Motor neuron (in vitro differentiated cells): Measurements from ENCODE around the gene ACAD8. TPM values are rescaled to one million over a fixed set of nuclear protein-coding genes. Genes with fewer than 3 reads are reported as not detected.
"Not testable (repeated sequence)": the region's sequence is repeated elsewhere in the genome, so short reads cannot be mapped to it uniquely, and the experiment has no call there.

Experiments
- ATAC-seq, 8 experiments: fragments of 200-7000 bp; cut with Tn5 transposase; replicated peaks in 6 of 8; 2 replicates each; pipeline ENCODE4 v1.8.0; 2021; ENCODE audit warnings: mild to moderate bottlenecking in 8 of 8, moderate library complexity in 8 of 8
- H3K27ac ChIP-seq, 2 donors: fragments of 250-450 bp; sonication (Bioruptor Pico); 2 replicates each; pipeline ENCODE4 v1.9.0; 2021; ENCODE audit warnings: antibody characterized with exemption in 2 of 2, mild to moderate bottlenecking in 2 of 2, moderate library complexity in 1 of 2
- H3K4me1 ChIP-seq, 2 donors: fragments of 250-450 bp; sonication (Bioruptor Pico); replicated peaks in 1 of 2; 2 replicates each; pipeline ENCODE4 v1.6.1; 2021; ENCODE audit warnings: antibody characterized with exemption in 2 of 2, mild to moderate bottlenecking in 2 of 2, moderate library complexity in 1 of 2
- H3K4me3 ChIP-seq, 5 donors: fragments of 250-450 bp; sonication (Bioruptor Pico); 2 replicates each; pipeline ENCODE4 v1.9.0; 2021; ENCODE audit warnings: antibody characterized with exemption in 5 of 5, mild to moderate bottlenecking in 5 of 5, moderate library complexity in 4 of 5
- WGBS, 10 experiments: fragments of 450-650 bp; shearing (Covaris generic); methylation state at CpG; one replicate each; pipeline ENCODE4 v1.0.0; 2022; 5-methylcytosine and 5-hydroxymethylcytosine counted together
- in situ Hi-C, 9 experiments: fragments of 400-800 bp; cut with MboI; loops; one replicate each; pipeline ENCODE4 v1.15.0; 2021; ENCODE audit warnings: low sequenced_read_pairs in 9 of 9, low pct_unique_long_range_greater_than_20kb in 2 of 9; ENCODE audit not compliant: unreplicated experiment in 9 of 9
- total RNA-seq, 8 experiments: library from RNA; unstranded; fragments of 300-600 nt; gene quantifications; 2 replicates each; pipeline versions ENCODE4 v1.2.3 to v1.2.4, GENCODE V29; 2022

Gene ACAD8
- total RNA-seq, 8 experiments from 2014 or later = 21.4 to 45.0 (median 28.2) TPM

GRCh38 chr11:134245434-134245833 is 7.9 kb upstream of the ACAD8 start:
- in situ Hi-C loops = loop anchor here in 1 of 9 experiments (25.0 kb wide), 1 partner anchor 308 kb away; no protein-coding TSS in a partner anchor
- no peak for ATAC-seq
- 87 to 100% (median 96%) methylated on average over 3 to 4 of the region's 14 CpGs; no CpG with 5 or more reads in 7 of the 10 experiments for WGBS, 10 experiments
- no peak overlapping the region for H3K27ac ChIP-seq
- H3K4me1 ChIP-seq = no peaks in the 10 kb centered on the region
- H3K4me3 ChIP-seq = no peak overlapping the region

GRCh38 chr11:134246100-134246499 is 7.3 kb upstream of the ACAD8 start:
- Histone ChIP-seq H3K4me3 (no peak overlapping the region), H3K4me1 (no peaks in the 10 kb centered on the region), H3K27ac (no peak overlapping the region)
- WGBS, 10 experiments = 60 to 100% (median 80%) methylated on average over 1 to 7 of the region's 11 CpGs; no CpG with 5 or more reads in 5 of the 10 experiments
- no peak for ATAC-seq
- in situ Hi-C loops = loop anchor here in 1 of 9 experiments (25.0 kb wide), 1 partner anchor 309 kb away; no protein-coding TSS in a partner anchor

DNA sequence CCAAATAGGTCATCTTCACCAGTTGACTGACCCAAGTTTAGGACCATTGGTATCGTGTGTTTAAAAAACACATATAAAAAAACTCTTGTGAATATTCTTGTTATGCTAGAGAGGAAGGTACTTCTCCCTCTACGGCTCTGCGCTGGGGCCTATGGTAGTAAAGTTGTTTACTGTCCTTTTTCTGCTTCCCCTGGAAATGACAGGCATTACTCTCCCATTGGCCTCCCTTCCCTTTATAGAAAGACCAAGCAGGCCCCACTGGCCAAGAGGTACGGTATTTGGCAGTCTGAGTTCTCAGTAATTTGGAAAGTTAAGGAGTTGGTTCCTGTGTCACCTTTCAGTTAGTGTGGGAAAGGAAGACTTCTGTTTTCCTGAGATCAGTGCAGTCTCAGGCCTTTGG is 6.7 kb upstream of the ACAD8 start:
- H3K4me3 ChIP-seq = no peak overlapping the region
- peaks cover under 1 to 3% of the 10 kb centered on the region in 2 donors for H3K4me1 ChIP-seq
- ATAC-seq = no peak
- in situ Hi-C loops = loop anchor here in 1 of 9 experiments (25.0 kb wide), 1 partner anchor 309 kb away; no protein-coding TSS in a partner anchor
- no peak overlapping the region for H3K27ac ChIP-seq
- 60 to 100% (median 95%) methylated on average over 1 to 4 of the region's 4 CpGs; no CpG with 5 or more reads in 2 of the 10 experiments for WGBS, 10 experiments

DNA sequence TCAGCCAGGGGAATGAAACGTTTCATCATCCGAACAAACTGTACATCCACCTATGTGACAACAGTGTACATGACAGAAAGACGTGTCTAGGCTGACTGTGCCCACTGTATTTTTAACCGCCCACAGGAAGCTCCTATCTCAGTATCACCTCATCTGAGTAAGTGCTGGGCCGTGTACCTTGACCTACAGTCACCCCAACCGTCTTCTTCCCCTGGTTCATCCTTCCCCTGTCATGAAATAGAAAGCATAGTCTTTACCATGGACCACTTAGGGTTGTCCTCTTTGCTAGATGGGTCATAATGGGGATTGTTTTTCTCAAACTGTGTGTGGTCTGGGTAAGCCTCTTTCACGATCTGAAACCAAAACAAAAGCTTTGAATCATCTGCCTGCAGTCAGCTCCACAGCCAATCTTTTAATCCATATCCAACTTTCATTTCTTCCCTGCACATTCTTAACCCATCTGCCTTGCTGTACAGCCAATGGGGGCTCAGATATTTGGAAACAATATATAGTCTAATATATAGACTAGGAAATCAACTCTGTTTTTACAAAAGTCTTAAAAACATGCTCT is 4.4 kb upstream of the ACAD8 start:
- 0 to 95% (median 80%) methylated on average over 1 to 4 of the region's 7 CpGs; no CpG with 5 or more reads in 3 of the 10 experiments for WGBS, 10 experiments
- no peak for ATAC-seq

DNA sequence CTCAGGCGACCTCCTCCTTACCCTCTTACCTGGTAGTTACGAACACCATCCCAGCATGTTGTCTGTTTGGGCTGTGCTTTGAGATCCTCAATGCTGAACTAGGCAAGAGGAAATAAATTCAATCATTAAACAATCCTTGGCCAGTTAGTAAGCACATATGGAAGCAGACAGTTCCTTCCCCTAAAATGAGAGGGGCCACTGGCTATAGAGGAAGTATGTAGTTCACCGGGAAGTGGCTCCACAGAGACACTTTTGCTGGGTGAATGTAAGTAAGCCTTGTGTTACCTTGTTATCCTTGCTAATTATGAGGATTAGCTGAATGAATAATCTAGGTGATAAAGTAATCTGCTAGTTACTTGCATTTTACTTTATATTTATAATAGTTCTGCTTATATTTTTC is 3.1 kb upstream of the ACAD8 start:
- Histone ChIP-seq H3K4me1 (peaks cover 7 to 17% of the 10 kb centered on the region in 2 donors), H3K27ac (no peak overlapping the region), H3K4me3 (no peak overlapping the region)
- in situ Hi-C loops = no loop called here
- WGBS, 10 experiments = 94 to 100% (median 100%) methylated on average over 1 to 3 of the region's 3 CpGs; no CpG with 5 or more reads in 1 of the 10 experiments
- ATAC-seq = no peak

More for the DNA sequence above, 4.4 kb upstream of the ACAD8 start:
- in situ Hi-C loops = loop anchor here in 1 of 9 experiments (25.0 kb wide), 1 partner anchor 312 kb away; no protein-coding TSS in a partner anchor
- Histone ChIP-seq H3K27ac (no peak overlapping the region), H3K4me1 (peaks cover 7 to 10% of the 10 kb centered on the region in 2 donors), H3K4me3 (no peak overlapping the region)

- Histone ChIP-seq H3K4me3 (no peak overlapping the region), H3K27ac (no peak overlapping the region), H3K4me1 (peaks cover 7 to 17% of the 10 kb centered on the region in 2 donors)
- in situ Hi-C loops = no loop called here
- ATAC-seq = no peak
- WGBS, 10 experiments = 75 to 100% (median 87%) methylated on average over 1 to 2 of the region's 2 CpGs; no CpG with 5 or more reads in 2 of the 10 experiments
Observed at GRCh38 chr11:134250675-134251074, 2.7 kb upstream of the ACAD8 start.

DNA sequence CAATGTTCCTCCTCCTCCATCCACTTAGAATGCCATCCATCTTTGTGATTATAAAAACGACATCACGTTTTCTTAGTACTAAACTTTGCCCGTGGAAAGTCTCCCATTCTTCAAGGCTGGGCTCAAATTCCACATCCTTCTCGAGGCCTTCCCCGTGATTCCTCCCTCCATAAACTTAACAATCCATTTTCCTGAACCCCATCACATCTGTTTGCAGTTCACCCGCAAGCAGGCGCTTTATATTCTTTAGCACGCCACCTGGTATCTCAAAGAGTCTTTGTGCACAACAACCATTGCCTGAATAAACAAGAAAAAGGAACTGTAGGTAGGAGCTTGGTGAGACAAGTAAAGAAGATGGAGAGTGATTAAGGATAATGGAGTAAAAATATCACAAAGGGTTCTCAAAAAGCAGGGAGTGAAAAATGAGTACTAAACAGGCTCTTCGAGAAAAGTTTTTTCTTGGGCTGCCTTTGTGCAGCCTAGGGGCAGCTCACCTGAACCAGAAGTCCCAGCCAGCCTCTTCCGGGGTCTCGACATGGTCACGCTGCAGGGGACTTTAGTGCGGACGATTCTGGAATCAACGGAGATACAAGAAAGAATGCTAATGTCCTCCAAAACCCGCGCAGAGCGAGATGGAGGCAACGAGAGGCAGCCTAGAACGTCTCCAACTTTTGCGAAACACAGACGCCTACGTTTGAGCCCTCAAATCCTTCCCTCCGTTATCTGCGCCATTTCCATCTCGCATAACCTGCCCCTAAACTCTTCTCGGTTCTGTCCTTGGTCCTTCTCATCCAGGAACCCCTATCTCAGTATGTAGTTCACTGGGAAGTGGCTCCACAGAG is 801 bp upstream of the ACAD8 start:
- in situ Hi-C loops = no loop called here
- WGBS, 10 experiments = 0 to 50% (median 3%) methylated on average over 1 to 22 of the region's 27 CpGs
- Histone ChIP-seq H3K27ac (no peak overlapping the region), H3K4me1 (peaks cover 7 to 17% of the 10 kb centered on the region in 2 donors), H3K4me3 (peak overlapping the region; percentile 70 to 91 (median 83))
- ATAC-seq = peak; percentile 30 to 51 (median 43)

- H3K4me3 ChIP-seq = peak overlapping the region; percentile 70 to 91 (median 83)
- in situ Hi-C loops = no loop called here
- WGBS, 10 experiments = 0 to 90% (median 57%) methylated on average over 1 to 3 of the region's 3 CpGs
- no peak for ATAC-seq
- peaks cover 7 to 17% of the 10 kb centered on the region in 2 donors for H3K4me1 ChIP-seq
- no peak overlapping the region for H3K27ac ChIP-seq
Observed at GRCh38 chr11:134254433-134255183, 1.2 kb downstream of the ACAD8 start.

GRCh38 chr11:134255184-134255561 is 1.8 kb downstream of the ACAD8 start:
- H3K4me3 ChIP-seq, H3K27ac ChIP-seq, in situ Hi-C loops, ATAC-seq: not testable (repeated sequence)
- H3K4me1 ChIP-seq = peaks cover 7 to 17% of the 10 kb centered on the region in 2 donors
- 93 to 100% (median 98%) methylated on average over 1 to 5 of the region's 5 CpGs for WGBS, 10 experiments

GRCh38 chr11:134257101-134257500 is 3.7 kb downstream of the ACAD8 start:
- 88 to 100% (median 97%) methylated on average over 1 to 7 of the region's 11 CpGs; no CpG with 5 or more reads in 4 of the 10 experiments for WGBS, 10 experiments
- Histone ChIP-seq H3K4me1 (peaks cover 2 to 10% of the 10 kb centered on the region in 2 donors), H3K27ac (no peak overlapping the region), H3K4me3 (no peak overlapping the region)
- in situ Hi-C loops = no loop called here
- ATAC-seq = no peak

- in situ Hi-C loops = no loop called here
- Histone ChIP-seq H3K4me3 (no peak overlapping the region), H3K27ac (no peak overlapping the region), H3K4me1 (peaks cover 0 to 7% of the 10 kb centered on the region in 2 donors)
- no peak for ATAC-seq
- 83 to 100% (median 100%) methylated on average over 1 to 3 of the region's 4 CpGs; no CpG with 5 or more reads in 2 of the 10 experiments for WGBS, 10 experiments
Observed at GRCh38 chr11:134258577-134258976, 5.2 kb downstream of the ACAD8 start.

DNA sequence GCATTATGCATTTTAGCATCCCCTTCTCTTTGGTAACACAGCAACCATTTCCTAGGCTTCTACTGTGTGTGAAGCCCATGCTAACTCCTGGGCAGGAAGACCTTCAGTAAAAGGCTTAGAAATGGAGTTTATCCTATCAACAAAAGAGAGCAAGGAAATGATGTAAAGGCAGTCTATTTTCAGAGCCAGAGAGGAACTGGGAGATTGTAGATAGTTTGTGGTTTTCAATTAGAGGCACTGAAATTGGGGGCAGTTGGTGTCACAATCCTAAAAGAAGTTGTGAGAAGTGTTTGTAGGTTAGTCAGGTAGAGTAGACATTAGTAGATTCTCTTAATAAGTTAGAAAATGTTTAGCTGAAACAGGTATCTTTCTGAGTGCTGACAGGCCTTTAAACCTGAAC is 7.1 kb downstream of the ACAD8 start:
- in situ Hi-C loops = no loop called here
- H3K4me1 ChIP-seq = no peaks in the 10 kb centered on the region
- no peak for ATAC-seq
- no peak overlapping the region for H3K27ac ChIP-seq
- no peak overlapping the region for H3K4me3 ChIP-seq

DNA sequence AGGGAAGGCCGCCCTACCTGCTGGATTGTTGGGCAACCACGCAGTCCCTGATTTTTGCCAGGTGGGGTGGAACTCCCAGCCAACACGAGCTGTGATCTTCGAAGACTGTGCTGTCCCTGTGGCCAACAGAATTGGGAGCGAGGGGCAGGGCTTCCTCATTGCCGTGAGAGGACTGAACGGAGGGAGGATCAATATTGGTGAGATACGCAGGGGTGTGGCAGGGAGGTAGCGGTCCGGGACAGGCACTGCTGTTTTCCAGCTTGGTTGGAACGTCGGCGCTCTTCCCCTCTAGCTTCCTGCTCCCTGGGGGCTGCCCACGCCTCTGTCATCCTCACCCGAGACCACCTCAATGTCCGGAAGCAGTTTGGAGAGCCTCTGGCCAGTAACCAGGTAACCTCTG is 7.6 kb downstream of the ACAD8 start:
- in situ Hi-C loops = no loop called here
- WGBS, 10 experiments = 80 to 100% (median 92%) methylated on average over 1 to 4 of the region's 16 CpGs; no CpG with 5 or more reads in 4 of the 10 experiments
- ATAC-seq = no peak

More for the DNA sequence above, 7.6 kb downstream of the ACAD8 start:
- Histone ChIP-seq H3K4me3 (no peak overlapping the region), H3K4me1 (no peaks in the 10 kb centered on the region), H3K27ac (no peak overlapping the region)
